COLO829 (cell line): Measurements from ENCODE around the gene SPATS2.
"Not testable (repeated sequence)": the region's sequence is repeated elsewhere in the genome, so short reads cannot be mapped to it uniquely, and the experiment has no call there.

Experiments
- DNase-seq: peaks from one replicate; pipeline ENCODE4 v3.0.0; 2012; ENCODE audit warnings: low spot score

SPATS2 gene

DNA sequence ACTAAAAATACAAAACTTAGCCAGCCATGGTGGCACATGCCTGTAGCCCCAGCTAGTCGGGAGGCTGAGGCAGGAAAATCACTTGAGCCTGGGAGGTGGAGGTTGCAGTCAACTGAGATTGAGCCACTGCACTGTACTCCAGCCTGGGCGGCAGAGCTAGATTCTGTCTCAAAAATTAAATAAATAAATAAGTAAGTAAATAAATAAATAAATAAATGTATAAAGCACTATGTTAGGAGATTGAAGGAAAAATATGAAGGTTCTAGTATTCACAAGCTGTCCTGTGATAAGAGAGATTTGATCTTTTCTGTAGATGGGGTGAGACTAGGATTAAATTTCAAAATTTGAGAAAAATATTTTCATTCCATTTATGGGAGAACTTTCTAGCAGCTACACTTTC, 14.9 kb upstream of the SPATS2 start:
- no peak for DNase-seq

DNA sequence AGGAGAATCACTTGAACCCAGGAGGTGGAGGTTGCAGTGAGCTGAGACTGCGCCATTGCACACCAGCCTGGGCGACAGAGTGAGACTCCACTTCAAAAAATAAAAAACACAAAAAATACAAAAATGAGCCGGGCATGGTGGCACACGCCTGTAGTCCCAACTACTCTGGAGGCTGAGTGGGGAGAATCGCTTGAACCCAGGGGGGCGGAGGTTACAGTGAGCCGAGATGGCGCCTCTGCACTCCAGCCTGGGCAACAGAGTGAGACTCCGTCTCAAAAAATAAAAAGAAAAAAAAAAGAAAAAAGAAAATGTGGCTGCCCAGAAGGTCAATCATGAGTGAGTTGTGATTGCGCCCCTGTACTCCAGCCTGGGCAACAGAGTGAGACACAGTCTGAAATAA, 11.3 kb upstream of the SPATS2 start:
- DNase-seq, result no peak

DNA sequence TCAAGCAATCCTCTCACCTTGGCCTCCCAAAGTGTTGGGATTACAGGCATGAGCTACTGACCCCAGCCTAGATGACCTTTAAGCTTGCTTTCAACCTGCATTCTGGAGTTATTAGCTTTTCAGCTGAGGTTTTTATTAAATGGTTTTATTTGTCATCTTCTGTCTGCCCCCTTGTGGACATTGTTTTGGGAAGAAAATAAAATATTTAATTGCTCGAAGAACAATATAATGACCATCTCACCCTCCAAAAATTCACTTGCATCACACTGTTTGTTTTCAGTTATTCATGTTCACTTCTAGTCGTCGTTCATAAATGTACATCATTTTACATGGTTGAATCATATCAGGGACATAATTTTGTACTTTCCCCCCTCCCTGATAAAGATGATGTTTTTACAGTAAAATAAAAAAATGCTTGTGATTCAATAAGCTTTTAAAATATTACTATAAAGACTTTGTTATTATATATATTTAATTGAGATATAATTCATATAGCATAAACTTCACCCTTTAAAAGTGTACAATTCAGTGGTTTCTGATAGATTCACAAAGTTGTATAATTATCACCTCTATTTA, 10.1 kb upstream of the SPATS2 start:
- DNase-seq, result no peak

DNA sequence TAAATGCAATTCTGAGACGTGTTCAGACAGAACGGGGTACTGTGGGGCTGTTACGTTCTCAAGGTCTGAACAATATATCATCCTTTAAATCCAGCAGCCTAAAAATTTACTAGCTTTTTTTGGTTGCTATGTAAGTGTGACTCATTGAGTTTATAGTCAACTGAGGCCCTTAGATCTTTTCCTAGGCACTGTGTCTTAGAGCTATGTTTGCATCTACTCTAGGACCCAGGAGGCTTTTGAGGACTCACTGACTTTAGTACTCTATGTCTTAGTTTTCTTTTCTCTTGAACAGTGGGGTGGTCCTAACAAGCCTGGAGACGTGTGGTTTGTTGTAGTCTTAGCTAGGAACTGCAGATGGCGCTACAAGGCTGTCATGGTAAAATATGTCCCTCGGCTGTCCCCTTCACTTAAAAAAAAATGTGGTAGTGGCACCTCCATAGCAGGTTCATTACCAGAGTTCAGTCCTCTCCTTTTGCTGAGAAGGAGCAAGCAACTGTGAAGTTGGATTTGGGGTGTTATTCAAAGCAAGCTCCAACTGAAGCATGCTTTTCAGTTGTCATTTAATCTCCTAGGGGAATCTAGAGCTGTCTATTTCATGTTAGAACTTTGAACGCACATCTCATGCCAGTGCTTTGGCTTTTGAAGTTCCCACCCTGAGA, 8.7 kb upstream of the SPATS2 start:
- peak; percentile 60 for DNase-seq

DNA sequence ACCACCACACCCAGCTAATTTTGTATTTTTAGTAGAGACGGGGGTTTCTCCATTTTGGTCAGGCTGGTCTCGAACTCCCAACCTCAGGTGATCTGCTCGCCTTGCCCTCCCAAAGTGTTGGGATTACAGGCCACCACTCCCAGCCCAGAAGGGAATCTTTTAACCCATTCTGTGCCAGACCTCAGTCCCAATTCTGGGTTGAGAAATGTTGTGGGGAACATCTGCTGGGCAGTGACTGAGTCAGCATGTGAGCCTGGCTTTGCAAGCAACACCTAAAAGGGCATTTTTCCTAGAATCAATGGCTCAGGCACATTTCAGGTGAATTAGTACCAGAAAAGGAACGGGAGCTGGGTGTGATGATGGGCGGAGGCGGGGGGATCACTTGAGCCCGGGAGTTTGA, 7.6 kb upstream of the SPATS2 start:
- no peak for DNase-seq

DNA sequence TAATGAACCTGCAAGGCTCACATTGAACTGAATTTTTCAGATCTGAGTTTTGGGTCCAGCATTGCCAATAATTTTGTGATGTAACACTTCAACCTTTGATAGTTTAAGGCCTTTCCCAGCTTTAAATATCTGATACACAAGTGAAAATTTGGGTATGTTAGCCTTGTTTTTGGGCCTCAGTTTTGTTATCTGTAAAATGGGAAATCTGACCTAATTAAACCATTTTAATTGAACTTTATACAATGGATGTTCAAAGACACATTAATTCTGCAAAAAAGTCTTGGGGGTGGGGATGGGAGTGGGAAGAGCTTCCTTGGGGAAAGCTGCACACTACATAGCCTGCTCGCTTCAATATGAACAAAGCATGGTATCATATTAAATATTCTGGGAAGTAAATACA, 5.2 kb upstream of the SPATS2 start:
- DNase-seq, result no peak

DNA sequence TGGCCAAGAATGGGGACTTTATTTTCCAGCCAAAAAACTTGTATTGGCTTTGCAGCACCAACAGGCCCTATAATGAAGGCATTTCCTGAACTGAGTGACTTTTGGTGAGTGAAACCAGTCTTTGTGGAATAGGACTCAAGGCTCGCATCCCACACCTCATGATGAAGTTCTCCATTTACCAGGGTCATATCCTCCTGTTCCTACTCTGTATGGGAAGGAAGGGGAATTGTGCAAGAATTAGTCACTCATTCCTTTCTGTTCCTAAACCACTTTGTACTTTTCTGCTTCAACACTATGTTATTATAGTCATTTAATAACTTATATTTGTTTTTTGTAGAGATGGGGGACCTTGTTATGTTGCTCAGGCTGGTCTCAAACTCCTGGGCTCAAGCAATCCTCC, 2.3 kb upstream of the SPATS2 start:
- DNase-seq, result no peak

DNA sequence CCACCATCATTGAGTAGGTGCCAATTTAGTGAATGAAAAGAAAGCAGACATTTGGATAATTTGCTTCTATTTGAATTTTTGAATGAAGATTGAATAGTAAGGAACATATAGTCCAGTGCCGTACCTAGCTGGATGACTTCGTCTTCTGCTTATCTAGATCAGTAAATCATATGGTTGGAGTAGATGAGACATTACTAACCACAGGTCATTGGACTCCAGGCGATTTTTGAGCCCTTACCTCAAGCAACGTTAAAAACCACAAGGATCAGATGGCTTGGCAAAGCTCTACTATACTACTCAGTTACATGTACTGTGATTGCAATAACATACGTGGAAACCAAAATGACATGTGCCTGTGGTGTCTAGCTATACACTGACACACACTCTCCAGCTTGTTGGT, 1.7 kb upstream of the SPATS2 start:
- no peak for DNase-seq

DNA sequence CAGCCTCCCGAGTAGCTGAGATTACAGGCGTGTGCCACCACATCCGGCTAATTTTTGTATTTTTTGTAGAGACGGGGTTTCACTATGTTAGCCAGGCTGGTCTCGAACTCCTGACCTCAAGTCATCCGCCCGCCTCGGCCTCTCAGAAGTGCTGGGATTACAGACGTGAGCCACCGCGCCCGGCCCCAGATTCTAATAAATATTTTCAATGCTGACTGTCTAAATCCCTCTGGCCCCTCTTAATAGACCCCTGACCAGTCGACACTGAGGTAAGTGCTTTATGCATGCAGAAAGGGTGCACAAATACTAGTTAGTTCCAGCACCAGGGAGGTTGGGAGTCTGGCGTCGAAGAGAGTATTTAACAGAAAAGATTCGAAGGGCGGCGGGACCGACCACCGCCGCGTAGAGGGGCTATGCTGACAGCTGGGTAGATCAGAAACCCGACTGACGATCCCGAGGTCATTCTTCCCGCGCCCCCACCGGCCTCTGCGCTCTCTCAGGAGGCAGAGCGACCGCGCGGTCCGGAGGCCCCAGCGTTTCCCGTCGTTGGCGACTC, 1.1 kb upstream of the SPATS2 start:
- DNase-seq, result no peak

DNA sequence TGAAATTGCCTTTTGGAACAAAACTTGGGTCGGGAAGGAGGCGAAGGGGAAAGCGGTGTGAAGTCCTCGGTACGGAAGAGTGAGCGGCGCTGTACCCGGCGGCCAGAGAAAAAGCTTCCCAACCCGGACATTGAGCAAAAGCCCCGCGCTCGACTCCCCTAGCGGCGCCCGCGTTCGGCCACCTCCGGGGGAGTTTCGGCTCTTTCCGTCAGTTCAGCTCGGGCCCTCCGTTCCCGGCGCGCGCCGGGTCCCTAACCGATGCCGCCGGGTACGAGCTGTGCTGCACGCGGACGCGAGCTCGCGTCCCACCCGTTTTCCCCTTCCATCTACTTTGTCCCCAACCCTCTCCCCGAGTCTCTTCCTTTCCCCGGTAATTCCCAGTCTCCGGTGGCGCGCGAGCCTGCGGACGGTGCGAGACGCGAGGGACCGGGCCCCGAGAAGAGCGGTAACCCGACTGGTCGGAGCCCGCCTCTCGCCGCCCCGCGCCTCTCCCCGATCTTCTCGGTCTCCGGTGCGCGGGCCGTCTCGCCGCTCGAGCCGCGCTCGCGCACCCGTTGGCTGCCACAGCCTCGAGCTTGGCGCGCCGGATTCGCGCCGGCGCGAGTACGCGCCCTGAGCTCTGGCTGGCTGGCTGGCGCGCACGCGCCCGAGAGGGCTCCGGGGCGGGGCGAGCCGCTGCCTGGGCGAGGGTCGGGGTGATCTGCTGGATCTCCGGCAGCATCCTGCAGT, 446 bp upstream of the SPATS2 start:
- DNase-seq, result peak; percentile 95

DNA sequence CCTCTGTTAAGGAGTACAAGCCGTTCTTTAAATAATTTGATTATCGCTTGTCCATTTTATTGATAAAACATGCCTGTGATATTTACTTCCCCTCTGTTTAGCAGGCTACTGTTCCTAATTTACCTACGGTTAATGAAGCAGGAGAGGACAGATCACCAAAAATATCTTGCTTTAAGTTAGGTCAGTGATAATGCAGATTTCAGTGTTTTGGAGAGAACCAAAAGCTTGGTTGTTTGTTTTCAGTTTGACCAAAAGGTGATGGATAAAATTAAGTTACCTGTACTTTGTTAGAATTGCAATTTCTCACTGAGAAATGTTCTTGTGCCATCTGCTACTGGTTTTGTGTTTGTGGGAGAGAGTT, 958 bp downstream of the SPATS2 start:
- DNase-seq, result no peak

DNA sequence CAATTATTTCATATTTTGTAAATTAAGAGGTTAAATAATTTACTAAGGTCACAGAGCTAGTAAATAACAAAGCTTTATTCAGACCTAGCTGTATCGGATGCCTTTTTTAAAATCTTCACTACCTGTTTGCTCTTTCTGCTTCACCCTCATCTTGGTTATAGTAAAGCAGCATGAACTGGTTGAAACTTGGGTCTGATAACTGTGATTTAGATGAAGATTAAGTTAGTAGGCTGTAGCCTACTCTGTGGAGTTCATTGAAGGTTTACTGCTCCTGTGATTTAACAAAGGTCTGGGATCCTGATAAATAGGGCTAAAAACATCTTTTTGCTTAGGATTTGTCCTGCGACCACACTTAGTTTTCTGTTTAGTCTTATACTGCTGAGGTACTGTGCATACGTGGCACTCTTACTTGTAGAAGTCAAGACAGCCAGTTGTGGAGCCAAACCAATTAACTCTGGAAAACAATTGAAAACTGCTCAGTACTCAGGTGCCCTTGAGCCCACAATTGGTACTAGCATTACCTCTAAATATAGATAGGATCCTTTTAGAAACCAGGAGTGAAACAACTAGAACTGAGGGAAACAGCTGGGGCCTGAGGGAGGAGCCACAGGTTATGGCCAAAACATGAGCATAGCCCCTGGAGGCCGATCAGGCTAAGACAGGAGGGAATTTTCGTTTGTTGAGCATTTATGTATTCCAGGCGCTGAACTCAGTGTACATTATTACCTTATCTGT, 2.3 kb downstream of the SPATS2 start:
- no peak for DNase-seq

DNA sequence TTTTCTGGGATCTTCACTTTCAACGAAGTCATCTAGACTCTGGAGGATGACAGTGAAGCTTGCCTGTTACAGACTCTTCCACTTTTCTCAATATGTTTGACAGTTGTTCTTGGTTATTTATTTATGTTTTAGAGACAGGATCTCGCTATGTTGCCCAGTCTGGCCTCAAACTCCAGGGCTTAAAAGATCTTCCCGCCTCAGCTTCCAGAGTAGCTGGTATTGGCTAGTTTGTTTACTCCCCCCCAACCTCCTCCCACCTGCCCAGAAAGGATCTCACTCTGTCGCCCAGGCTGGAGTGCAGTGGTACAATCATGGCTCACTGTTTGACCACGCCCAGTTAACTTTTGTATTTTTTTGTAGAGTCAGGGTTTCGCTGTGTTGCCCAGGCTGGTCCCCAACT, 3.3 kb downstream of the SPATS2 start:
- DNase-seq, result no peak

DNA sequence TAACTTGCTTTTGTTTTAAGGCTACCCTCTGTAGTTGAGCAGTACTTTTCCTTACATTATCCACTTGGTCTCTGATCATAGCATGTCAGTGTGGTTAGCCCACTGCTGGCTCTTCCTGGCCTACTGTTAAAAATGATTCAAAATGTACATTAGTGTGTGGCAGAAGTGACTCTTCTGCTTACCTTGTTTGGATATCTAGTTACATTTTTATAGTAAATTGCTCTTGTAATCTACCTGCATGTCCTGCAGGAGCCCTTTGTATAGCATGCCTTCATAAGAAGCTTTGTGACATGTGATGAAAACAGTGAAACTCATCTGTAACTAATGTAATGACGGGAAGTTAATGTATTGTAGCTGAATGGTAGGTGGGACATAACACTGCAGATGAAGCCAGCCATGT, 8.1 kb downstream of the SPATS2 start:
- DNase-seq, result no peak

DNA sequence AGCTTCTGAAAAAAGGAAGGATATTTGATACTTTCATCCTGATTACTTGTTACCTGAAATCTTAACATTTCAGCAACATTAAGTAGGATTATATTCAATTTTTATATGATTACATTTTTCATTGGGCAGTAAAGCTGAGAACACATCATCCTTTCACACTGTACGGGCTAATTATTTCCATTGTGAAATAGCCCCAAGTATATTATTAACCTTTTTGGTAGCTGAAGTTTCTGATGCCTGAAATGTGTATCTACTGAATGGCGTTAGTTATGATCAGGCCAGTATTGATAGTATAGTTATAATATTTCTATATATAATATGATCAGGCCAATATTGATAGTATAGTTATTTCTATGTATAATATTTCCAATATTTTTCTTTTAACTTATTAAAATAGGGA, 10.1 kb downstream of the SPATS2 start:
- no peak for DNase-seq

DNA sequence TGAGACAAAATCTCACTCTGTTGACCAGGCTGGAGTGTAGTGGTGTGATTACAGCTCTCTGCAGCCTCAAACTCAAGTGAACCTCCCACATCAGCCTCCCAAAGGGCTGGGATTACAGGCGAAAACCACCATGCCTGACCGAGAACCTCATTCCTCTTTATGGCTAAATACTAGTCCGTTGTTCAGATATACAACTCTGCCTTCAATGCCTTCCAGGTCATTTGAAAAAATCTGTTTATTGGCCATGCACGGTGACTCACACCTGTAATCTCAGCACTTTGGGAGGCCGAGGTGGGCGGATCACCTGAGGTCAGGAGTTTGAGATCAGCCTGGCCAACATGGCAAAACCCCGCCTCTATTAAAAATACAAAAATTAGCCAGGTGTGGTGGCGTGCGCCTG, 12.9 kb downstream of the SPATS2 start:
- DNase-seq, result not testable (repeated sequence)

DNA sequence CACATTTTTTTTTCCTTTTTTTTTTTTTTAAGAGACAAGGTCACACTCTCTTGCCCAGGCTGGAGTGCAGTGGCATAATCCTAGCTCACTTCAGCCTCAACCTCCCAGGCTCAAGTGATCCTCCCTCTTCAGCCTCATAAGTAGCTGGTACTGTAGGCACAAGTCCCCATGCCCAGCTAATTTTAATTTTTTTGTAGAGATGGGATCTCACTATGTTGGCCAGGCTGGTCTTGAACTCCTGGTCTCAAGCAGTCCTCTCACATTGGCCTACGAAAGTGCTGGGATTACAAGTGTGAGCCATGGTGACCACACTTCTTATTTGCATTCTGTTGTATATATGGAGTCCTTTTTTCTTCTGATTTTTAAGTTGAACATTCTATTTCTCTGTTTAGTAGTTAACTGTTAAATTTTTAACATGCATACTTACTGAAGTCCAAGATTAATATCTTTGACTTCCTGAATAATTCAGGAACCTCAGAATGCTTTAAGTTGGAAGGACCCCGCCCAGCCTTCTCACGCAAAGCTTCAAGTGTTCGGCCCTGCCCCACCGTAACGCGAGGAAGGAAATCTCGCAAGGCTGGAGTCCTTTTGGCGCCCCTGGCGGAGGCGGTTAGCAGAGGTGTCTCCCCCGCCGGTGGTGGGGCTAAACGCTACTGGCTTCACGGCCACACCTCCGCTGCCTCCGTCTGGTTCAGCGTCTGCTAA, 21.6 kb downstream of the SPATS2 start:
- no peak for DNase-seq

DNA sequence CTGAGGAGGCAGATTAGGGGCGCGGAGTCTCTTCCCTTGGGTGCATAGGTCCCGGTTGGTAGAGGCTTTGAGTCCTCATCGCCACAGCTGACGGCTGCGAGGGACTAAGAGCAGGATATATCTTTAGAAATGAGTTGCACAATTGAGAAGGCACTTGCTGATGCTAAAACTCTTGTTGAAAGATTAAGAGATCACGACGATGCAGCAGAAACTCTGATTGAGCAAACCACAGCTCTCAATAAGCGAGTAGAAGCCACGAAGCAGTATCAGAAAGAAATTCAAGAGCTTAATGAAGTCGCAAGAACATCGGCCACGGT, 22.1 kb downstream of the SPATS2 start:
- no peak for DNase-seq

DNA sequence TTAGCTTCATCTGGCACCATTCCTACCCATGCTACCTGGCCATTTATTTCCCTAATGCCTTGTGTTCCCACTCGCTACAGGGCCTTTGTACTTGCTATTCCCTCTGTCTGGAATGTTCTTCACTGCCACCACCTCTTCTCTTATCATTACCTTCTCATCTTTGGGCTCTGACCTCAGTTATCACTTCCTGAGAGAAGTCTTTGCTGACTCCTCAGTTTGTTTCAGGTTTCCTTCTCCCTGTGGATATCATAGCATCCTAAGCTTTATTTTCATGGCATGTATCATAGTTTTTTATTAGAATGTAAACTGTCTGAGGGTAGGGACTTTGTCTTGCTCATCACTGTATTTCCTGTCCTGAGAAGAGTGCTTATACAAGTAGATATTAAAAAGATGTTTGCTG, 29.7 kb downstream of the SPATS2 start:
- no peak for DNase-seq

DNA sequence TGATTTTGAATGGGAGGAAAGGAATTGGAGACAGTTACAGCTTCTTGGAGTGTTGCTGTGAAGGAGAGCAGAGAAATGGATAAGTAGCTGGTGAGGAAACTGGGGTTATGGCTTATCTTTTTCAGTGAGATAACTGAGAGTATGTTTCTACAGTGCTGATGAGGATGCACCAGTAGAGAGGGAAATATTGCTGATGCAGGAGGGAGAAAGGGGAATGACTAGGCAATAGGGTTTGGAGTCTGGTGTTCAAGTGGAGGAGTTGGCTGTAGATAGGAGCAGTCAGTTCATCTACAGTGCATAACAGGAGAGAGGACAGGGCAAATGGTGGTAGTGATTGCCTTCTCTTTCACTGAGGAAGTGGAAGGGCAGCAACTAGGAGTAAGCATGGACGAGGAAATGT, 33.0 kb downstream of the SPATS2 start:
- no peak for DNase-seq

DNA sequence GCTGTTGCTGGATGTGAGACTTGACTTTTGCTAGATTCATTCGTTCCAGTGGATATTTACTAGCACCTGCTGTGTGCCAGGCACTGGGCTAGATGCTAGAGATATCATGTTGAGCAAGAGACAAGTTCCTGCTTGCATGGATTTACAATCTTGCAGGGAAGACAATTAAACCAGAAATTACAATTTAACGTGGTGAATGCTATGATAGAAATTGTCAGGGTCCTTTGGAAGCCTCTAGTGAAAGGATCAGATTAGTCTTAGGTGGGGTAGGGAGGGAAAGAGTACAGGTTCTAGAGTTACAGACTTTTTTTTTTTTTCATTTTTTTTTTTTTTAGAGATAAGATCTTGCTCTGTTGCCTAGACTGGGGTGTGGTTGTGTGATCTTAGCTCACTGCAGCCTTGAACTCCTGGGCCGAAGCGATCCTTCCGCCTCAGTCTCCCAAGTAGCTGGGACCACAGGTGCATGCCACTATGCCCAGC, 36.7 kb downstream of the SPATS2 start:
- no peak for DNase-seq

DNA sequence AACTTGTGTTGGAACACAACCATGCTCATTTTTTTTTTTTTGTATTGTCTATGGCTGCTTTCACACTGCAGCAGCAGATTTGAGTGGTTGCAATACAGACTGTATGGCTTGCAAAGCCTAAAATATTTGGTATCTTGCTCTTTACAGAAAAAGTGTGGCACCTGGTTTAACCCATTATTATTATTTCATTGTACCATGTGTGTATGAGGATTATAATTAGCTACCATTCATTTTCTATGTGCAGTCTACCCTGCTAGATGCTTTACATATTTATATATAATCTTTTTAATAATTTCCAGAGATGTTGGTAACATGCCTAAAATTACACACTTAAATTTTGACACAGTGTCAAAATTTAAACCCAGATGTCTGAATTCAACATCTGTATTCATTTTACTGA, 37.7 kb downstream of the SPATS2 start:
- no peak for DNase-seq
